Measurements from ENCODE around the gene ZDHHC16. TPM values are rescaled to one million over a fixed set of nuclear protein-coding genes. Genes with fewer than 3 reads are reported as not detected.

The ZDHHC16 gene
- total RNA-seq, 4 donors from 2014 or later = 27.7 to 43.5 (median 34.4) TPM

GRCh38 chr10:97454330-97455036 lies 8.5 kb downstream of the ZDHHC16 start:
- ATAC-seq (ENCODE audit: low FRiP score) (peak; percentile 31), DNase-seq (ENCODE audit: low spot score) (no peak)
- TF ChIP-seq CTCF (IDR thresholded peaks at IDR 0.05) = no peak

- no peak for TF ChIP-seq CTCF (IDR thresholded peaks at IDR 0.05)
- DNase-seq (ENCODE audit: low spot score) = no peak
- no peak for ATAC-seq (ENCODE audit: low FRiP score)
These were observed 10.2 kb downstream of the ZDHHC16 start for GRCh38 chr10:97456034-97456685.

- no peak for TF ChIP-seq CTCF (IDR thresholded peaks at IDR 0.05)
- ATAC-seq (ENCODE audit: low FRiP score) = no peak
- no peak for DNase-seq (ENCODE audit: low spot score)
These were observed 10.7 kb downstream of the ZDHHC16 start for GRCh38 chr10:97456686-97457065.

GRCh38 chr10:97459111-97459510 lies 13.1 kb downstream of the ZDHHC16 start:
- DNase-seq (ENCODE audit: low spot score) (no peak), ATAC-seq (ENCODE audit: low FRiP score) (no peak)
- no peak for TF ChIP-seq CTCF (IDR thresholded peaks at IDR 0.05)

GRCh38 chr10:97459933-97460332 lies 14.0 kb downstream of the ZDHHC16 start:
- DNase-seq (ENCODE audit: low spot score) (no peak), ATAC-seq (ENCODE audit: low FRiP score) (no peak)
- TF ChIP-seq CTCF (IDR thresholded peaks at IDR 0.05) = no peak

GRCh38 chr10:97462309-97462708 lies 16.3 kb downstream of the ZDHHC16 start:
- no peak for TF ChIP-seq CTCF (IDR thresholded peaks at IDR 0.05)
- ATAC-seq (ENCODE audit: low FRiP score) (no peak), DNase-seq (ENCODE audit: low spot score) (no peak)
